Loucy (cell line): ENCODE results near the gene RNF126.

Experiments used
- EZH2phosphoT487 ChIP-seq: fragments of 200-600 bp; IDR thresholded peaks from 2 replicates; pipeline ENCODE4 v1.6.1; 2018; ENCODE audit warnings: antibody characterized with exemption, mild to moderate bottlenecking, moderate library complexity, borderline replicate concordance
- TF ChIP-seq, protein P1 (sequence below): fragments of 200-600 bp; sonication (generic); conservative IDR thresholded peaks from 2 replicates; pipeline ENCODE4 v1.5.1; 2014; ENCODE audit warnings: mild to moderate bottlenecking, antibody characterized with exemption, low read length

DNA sequence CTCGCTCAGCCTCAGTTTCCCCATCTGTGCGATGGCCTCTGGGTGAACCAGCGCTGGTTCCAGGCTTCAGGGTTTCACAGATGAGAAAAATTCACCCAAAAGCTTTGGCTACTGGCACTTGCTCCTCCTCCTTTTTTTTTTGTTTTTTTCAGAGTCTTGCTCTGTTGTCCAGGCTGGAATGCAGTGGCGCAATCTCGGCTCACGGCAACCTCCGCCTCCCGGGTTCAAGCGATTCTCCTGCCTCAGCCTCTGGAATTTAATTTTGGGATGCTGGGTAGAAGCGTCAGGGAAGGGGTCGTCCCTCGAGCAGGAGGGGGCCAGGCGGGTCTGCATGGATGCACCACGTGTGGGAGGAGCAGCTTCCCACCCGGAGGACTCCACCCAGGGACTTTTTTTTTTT, 25.2 kb upstream of the RNF126 start:
- TF ChIP-seq, protein P1, sequence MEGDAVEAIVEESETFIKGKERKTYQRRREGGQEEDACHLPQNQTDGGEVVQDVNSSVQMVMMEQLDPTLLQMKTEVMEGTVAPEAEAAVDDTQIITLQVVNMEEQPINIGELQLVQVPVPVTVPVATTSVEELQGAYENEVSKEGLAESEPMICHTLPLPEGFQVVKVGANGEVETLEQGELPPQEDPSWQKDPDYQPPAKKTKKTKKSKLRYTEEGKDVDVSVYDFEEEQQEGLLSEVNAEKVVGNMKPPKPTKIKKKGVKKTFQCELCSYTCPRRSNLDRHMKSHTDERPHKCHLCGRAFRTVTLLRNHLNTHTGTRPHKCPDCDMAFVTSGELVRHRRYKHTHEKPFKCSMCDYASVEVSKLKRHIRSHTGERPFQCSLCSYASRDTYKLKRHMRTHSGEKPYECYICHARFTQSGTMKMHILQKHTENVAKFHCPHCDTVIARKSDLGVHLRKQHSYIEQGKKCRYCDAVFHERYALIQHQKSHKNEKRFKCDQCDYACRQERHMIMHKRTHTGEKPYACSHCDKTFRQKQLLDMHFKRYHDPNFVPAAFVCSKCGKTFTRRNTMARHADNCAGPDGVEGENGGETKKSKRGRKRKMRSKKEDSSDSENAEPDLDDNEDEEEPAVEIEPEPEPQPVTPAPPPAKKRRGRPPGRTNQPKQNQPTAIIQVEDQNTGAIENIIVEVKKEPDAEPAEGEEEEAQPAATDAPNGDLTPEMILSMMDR = no peak
- TF ChIP-seq EZH2phosphoT487 = no peak
